Measurements from ENCODE around the gene USP6NL. TPM values are rescaled to one million over a fixed set of nuclear protein-coding genes. Genes with fewer than 3 reads are reported as not detected.

USP6NL gene
- polyA plus RNA-seq, 1 donor (not counting 4 experiments of a cell fraction or from before 2014, with no cell fraction given) = 8.7 TPM

- no peaks in the 10 kb centered on the region for H4K20me1 ChIP-seq (ENCODE audit: control insufficient read depth, extremely low read depth, insufficient read depth, low read length)
- no peak overlapping the region for H3K9ac ChIP-seq (ENCODE audit: control insufficient read depth, extremely low read depth, insufficient read depth, low read length)
- no peak overlapping the region for H2AFZ ChIP-seq (ENCODE audit: control insufficient read depth, low read length)
- no peaks in the 10 kb centered on the region for H3K9me3 ChIP-seq (ENCODE audit: control insufficient read depth, low read depth, low read length)
- H3K9me1 ChIP-seq (ENCODE audit: control insufficient read depth, extremely low read depth, insufficient read depth, low read length) = no peaks in the 10 kb centered on the region
- dilution Hi-C loops (cut with MboI; ENCODE audit: extremely low pct_ligation_motif_present, low sequenced_read_pairs) = loop anchor here (25.0 kb wide), 1 partner anchor 214 kb away; no protein-coding TSS in a partner anchor
- H3K4me1 ChIP-seq (ENCODE audit: control insufficient read depth, extremely low read depth, insufficient read depth, low read length) = peaks cover 26% of the 10 kb centered on the region
- no peaks in the 10 kb centered on the region for H3K36me3 ChIP-seq (ENCODE audit: control insufficient read depth in 2 of 2, extremely low read depth in 1 of 2, insufficient read depth in 2 of 2, low read length in 2 of 2)
- no peak for DNase-seq (ENCODE audit: low read depth, low spot score)
- H3K27me3 ChIP-seq (ENCODE audit: control insufficient read depth, extremely low read depth, insufficient read depth, low read length) = no peaks in the 10 kb centered on the region
- no peak overlapping the region for H3K4me2 ChIP-seq (ENCODE audit: control insufficient read depth, extremely low read depth, insufficient read depth, low read depth, low read length)
- TF ChIP-seq EZH2 (IDR thresholded peaks at IDR 0.05; ENCODE audit: low read length) = no peak
- TF ChIP-seq CTCF (optimal IDR thresholded peaks at IDR 0.05 in 1 of 3, IDR thresholded peaks at IDR 0.05 in 1 of 3, conservative IDR thresholded peaks at IDR 0.05 in 1 of 3; ENCODE audit: extremely low read depth in 1 of 3, insufficient read depth in 2 of 3, low read length in 3 of 3) = no peak
- peaks cover 15% of the 10 kb centered on the region for H3K79me2 ChIP-seq (ENCODE audit: control insufficient read depth, insufficient read depth, low read length)
- no peak overlapping the region for H3K27ac ChIP-seq (ENCODE audit: control insufficient read depth, insufficient read depth, low read length)
- H3K4me3 ChIP-seq (ENCODE audit: control insufficient read depth in 2 of 3, extremely low read depth in 1 of 3, insufficient read depth in 2 of 3, low read depth in 1 of 3, low read length in 3 of 3) = no peak overlapping the region
- no peak for FAIRE-seq
Measured at GRCh38 chr10:11548065-11548767, 63.2 kb downstream of the USP6NL start.

- Histone ChIP-seq H3K4me3 (ENCODE audit: control insufficient read depth in 2 of 3, extremely low read depth in 1 of 3, insufficient read depth in 2 of 3, low read depth in 1 of 3, low read length in 3 of 3) (no peak overlapping the region), H3K9ac (ENCODE audit: control insufficient read depth, extremely low read depth, insufficient read depth, low read length) (no peak overlapping the region), H2AFZ (ENCODE audit: control insufficient read depth, low read length) (no peak overlapping the region), H3K27ac (ENCODE audit: control insufficient read depth, insufficient read depth, low read length) (no peak overlapping the region), H3K9me1 (ENCODE audit: control insufficient read depth, extremely low read depth, insufficient read depth, low read length) (no peaks in the 10 kb centered on the region), H3K27me3 (ENCODE audit: control insufficient read depth, extremely low read depth, insufficient read depth, low read length) (no peaks in the 10 kb centered on the region), H3K36me3 (ENCODE audit: control insufficient read depth in 2 of 2, extremely low read depth in 1 of 2, insufficient read depth in 2 of 2, low read length in 2 of 2) (no peaks in the 10 kb centered on the region), H3K4me2 (ENCODE audit: control insufficient read depth, extremely low read depth, insufficient read depth, low read depth, low read length) (no peak overlapping the region), H4K20me1 (ENCODE audit: control insufficient read depth, extremely low read depth, insufficient read depth, low read length) (no peaks in the 10 kb centered on the region), H3K9me3 (ENCODE audit: control insufficient read depth, low read depth, low read length) (no peaks in the 10 kb centered on the region), H3K4me1 (ENCODE audit: control insufficient read depth, extremely low read depth, insufficient read depth, low read length) (peaks cover 11% of the 10 kb centered on the region), H3K79me2 (ENCODE audit: control insufficient read depth, insufficient read depth, low read length) (peaks cover 15% of the 10 kb centered on the region)
- no peak for TF ChIP-seq EZH2 (IDR thresholded peaks at IDR 0.05; ENCODE audit: low read length)
- no peak for TF ChIP-seq CTCF (optimal IDR thresholded peaks at IDR 0.05 in 1 of 3, IDR thresholded peaks at IDR 0.05 in 1 of 3, conservative IDR thresholded peaks at IDR 0.05 in 1 of 3; ENCODE audit: extremely low read depth in 1 of 3, insufficient read depth in 2 of 3, low read length in 3 of 3)
- no peak for DNase-seq (ENCODE audit: low read depth, low spot score)
- dilution Hi-C loops (cut with MboI; ENCODE audit: extremely low pct_ligation_motif_present, low sequenced_read_pairs) = loop anchor here (25.0 kb wide), 1 partner anchor 216 kb away; no protein-coding TSS in a partner anchor
- no peak for FAIRE-seq
Measured at GRCh38 chr10:11546581-11546980, 64.9 kb downstream of the USP6NL start.
